HG02884 (cell line): ENCODE results near the gene NUB1.

Source experiments
- ATAC-seq: cut with Tn5 transposase; IDR thresholded peaks from one replicate; pipeline ENCODE4 v1.9.1; 2021; ENCODE audit warnings: mild to moderate bottlenecking, moderate library complexity; ENCODE audit not compliant: unreplicated experiment

The NUB1 gene

DNA sequence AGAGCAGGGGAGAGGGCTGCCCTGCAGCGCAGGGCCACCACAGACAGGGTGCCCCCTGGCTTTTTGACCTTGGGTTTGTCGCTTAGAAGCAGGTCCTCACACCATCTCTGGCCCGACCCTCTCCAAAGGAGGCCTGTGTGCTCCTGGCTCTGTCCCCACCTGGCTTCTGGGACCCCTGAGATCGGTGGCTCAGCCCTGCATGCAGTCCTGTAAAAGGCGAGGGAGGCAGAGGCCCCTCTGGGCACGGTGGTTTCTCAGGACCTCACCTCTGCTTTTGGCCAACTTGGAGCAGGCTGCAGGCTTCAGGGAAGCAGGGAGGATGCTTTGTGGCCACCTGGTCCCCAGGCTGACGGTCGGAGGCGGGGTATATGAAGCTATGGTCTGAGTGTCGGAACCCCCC lies 46.8 kb downstream of the NUB1 start:
- ATAC-seq, result no peak

- no peak for ATAC-seq
Measured at GRCh38 chr7:151389096-151389767, 47.6 kb downstream of the NUB1 start.

DNA sequence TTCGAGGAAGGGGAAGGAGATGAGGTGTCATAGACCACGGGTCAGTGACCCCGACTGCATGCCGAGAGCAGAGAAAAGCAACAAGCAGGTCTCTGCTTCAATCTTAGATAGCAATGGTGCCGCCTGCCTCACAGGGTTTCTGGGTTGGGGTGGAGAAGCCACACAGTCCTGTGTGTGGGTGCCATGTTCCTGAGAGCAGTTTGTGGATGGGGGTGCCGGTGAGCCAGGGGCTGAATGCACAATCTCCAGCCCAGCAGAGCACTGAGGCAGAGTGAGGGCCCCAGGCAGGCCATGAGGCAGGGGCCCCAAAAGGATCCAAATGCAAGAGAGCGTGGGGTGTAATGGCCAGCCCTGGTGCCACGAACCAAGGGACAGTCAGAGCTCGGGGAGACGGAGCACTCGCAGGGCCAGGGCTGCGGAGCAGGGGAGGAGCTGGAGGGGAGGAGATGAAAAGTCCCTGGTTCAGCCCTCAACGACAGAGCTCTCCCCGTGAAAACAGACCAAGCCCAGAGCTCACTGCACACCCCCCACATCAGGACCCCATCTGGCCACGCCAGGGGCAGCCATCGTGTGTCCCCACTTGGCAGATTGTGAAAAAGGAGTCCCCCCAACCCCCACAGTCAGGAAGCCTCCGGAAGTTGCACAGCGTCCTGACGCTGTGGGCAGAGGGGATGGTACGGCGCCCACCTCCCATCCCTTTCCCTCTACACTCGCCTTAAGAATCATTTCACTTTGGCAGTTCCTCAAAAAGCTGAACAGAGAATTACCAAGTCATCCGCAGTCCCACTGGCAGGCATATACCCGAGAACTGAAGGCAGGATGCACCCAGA lies 48.4 kb downstream of the NUB1 start:
- ATAC-seq, result no peak

GRCh38 chr7:151390598-151391357 lies 49.2 kb downstream of the NUB1 start:
- no peak for ATAC-seq

DNA sequence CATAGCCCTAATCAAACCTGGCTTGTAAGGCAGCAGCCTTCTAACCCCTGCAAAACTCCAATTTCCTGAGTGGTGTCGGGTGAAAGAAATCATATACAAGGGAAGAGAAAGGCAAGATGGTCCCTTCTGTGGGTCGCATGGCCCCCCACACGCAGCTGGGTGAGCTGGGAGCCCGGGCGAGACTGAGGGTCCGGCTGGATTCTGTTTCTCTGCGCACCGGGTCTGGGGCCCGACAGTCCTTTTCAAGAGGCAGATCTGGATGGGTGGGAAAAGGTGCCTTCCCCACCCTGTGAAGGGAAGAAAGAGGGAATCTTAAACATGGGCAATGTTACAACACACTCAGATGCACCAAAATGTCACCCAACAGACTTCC lies 49.7 kb downstream of the NUB1 start:
- ATAC-seq, result no peak

GRCh38 chr7:151392002-151392401 lies 50.4 kb downstream of the NUB1 start:
- no peak for ATAC-seq

GRCh38 chr7:151392426-151392825 lies 50.8 kb downstream of the NUB1 start:
- ATAC-seq, result no peak

DNA sequence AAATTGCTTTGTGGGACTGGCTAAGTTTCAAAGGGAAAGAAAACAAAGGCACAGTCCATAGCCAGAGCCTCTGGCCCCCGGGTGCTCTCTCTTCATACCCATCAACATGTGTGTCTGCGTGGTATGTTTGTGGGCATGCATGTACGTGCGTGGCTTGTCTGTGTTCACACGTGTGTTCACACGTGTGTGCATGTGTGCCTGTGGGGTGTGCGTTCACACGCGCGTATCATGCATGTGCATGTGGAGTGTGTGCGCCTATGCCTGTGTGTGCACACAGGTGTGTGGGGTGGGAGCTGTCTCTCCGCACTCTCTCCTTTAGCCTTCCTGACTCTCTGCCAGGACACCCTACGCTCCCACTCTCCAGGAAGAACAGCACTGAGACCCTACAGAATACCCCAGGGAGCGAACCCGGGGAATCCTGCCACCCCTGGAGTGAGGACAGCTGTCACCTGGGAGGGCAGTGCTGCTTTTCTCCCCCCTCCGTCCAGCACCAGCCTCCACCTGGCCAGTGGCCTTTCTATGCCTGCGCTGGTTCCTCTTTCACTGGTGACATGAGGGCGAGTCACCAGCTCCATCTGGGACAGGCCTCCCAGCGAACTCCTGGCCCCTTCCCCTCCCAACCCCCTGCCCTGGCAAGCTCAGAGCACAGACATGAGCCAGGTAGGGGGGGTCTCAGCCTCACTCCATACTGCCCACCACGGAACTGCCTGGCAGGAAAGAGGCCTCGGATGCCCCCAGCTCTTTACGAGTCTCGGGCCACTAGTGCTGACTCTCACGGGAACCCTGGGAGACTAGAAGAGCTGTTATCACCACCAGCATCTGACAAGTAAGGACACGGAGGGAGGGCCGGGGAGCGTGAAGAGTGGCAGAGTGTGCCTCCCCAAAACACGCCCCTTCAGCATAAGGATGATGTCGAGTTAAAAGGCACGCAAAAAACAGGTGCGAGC lies 51.7 kb downstream of the NUB1 start:
- no peak for ATAC-seq

DNA sequence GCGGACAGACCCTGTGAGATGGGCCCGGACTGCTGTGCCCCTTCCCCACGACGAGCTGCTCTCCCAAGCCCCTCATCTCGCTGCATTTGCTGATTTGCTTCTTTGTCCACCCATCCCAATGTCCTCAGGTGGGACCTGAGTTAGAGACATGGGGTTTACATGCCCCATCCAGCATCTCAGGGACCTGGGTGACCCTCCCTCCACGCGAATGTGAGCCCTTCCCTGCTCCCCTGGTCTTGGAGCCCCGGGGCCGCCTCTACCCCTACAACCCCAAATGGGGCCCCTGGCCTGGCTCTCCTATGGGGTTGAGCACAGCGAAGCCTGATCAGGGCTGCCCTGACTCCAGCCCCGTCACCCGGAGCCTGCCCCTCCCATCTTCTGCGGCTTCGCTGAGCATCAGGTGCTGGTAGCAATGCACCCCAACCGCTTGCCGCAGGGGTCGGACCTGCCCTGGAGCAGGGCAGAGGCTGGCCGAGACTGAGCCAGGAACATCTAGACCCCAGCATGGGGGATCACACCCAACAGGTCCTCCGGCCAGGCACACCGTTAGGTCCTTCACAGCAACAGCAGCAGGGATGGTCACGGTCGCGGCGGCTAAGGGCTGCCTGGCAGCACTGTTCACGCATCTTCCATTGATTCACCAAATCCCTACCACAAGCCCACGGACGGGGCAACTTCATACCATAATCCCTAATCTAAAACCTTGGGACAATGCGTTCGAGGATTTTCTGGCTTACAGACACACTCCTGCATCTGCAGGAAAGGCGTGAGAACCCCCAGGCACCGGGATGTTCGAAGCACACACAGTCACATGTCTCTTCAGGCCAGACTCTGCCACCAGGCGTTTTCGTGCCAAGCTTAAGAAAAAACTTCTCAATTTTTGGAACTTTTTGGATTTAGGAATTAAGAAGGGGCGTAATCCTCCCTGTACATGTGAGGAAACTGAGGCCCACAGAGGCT lies 52.7 kb downstream of the NUB1 start:
- ATAC-seq, result no peak

- ATAC-seq, result no peak
Measured at GRCh38 chr7:151395036-151395367, 53.4 kb downstream of the NUB1 start.

GRCh38 chr7:151396328-151396970 lies 54.8 kb downstream of the NUB1 start:
- ATAC-seq, result no peak

DNA sequence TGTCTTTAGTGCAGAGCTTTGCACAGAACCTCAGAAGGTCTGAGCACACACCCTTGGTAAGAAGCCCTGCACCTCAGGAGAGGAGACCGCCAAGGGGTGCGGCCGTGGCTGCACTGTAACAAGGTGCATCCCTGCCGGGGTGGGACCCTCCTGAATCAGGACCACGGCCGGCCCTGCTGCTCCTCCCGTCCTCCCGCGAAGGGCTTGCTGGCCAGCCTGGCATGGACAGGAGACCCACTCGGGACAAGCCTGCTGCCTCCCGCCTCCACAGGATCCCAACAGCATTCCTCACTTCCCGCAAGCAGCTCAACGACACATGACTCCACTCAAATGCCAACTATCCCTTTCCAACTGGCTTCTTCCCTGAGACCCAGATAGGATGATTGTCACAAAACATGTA lies 55.4 kb downstream of the NUB1 start:
- ATAC-seq, result no peak

- no peak for ATAC-seq
Measured at GRCh38 chr7:151398446-151399304, 57.1 kb downstream of the NUB1 start.

DNA sequence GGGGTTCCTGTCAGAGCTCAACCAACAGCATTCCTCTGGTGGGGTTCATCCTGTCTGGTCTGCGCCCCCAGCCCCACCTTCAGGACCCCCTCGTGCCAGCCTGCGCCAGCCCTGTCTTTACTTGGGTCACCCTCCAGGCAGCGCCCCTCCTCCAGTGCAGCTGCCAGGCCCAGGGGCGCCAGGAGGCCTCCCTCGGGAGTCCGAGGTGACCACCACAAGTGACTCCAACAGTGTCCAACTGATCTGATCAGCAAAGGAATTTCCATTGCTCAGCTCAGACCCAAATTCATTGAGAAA lies 57.6 kb downstream of the NUB1 start:
- no peak for ATAC-seq

DNA sequence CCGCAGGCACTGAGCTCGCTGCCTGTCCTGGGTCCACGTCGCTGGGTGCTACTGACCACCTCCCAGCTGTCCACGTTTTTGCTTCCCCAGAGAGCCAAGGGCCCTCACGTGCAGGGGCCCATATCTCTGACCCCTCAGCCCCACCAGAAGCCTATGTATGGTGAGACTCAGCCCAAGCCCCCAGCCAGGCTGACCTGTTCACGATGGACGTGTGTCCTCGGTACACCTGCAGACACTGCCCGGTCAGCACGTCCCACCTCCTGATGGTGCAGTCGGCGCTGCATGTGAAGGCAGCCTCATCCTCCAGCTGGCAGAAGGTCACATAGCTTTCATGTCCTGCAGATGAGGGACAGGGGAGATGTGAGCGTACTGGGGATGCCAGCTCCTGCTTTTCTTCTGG lies 58.3 kb downstream of the NUB1 start:
- no peak for ATAC-seq

- peak; percentile 87 for ATAC-seq
Measured at GRCh38 chr7:151400626-151401315, 59.2 kb downstream of the NUB1 start.

GRCh38 chr7:151402029-151402835 lies 60.6 kb downstream of the NUB1 start:
- no peak for ATAC-seq
